HepG2 (cell line): Measurements from ENCODE around the gene MYH10. TPM values are rescaled to one million over a fixed set of nuclear protein-coding genes. Genes with fewer than 3 reads are reported as not detected.

Source experiments
- ATAC-seq: fragments of 200-7000 bp; cut with Tn5 transposase; 3 replicates; pipeline ENCODE4 v1.9.1; 2020; ENCODE audit warnings: mild to moderate bottlenecking, moderate library complexity
- BruUV-seq: library from RNA; stranded (reverse); fragments of 400-500 nt; replicated peaks from 2 replicates; lab custom pipeline; 2021; lab: Mats Ljungman, UMichigan
- CTCF ChIA-PET: fragments of 300-600 bp; formaldehyde crosslinking; extraction: SDS; loops from one replicate; lab custom pipeline; 2021; ENCODE audit warnings: low total read pairs, inconsistent platforms, low intra/inter-chr PET ratio; lab: Yijun Ruan, JAX
- POLR2A ChIA-PET: fragments of 350-600 bp; sonication (Branson Sonifier 250); formaldehyde crosslinking; loops from one replicate; lab custom pipeline; 2020; ENCODE audit warnings: antibody characterized with exemption, inconsistent platforms; lab: Yijun Ruan, JAX
- DNase-seq: peaks from one replicate; pipeline ENCODE4 v3.0.0-alpha.2; 2015; ENCODE audit warnings: low spot score
- FAIRE-seq: peaks from 3 replicates; lab custom pipeline; 2011; peaks lifted over from hg19 to GRCh38; lab: Jason Lieb, UNC
- H2AFZ ChIP-seq: one replicate; pipeline ENCODE4 v1.6.1; 2011; ENCODE audit warnings: low read length, inconsistent platforms
- H3K27ac ChIP-seq: fragments of 300-600 bp; 3 replicates; pipeline ENCODE4 v1.8.0; 2011; ENCODE audit warnings: mixed run types, mild to moderate bottlenecking, mixed read lengths, low read length, inconsistent platforms; ENCODE audit not compliant: insufficient read depth; ENCODE audit errors: extremely low read length
- H3K27me3 ChIP-seq, 2 experiments: fragments of 200-600 bp in 1 of 2; 2 replicates in 1 of 2; 3 replicates in 1 of 2; pipeline versions ENCODE4 v1.6.0 to v1.8.0; 2011; ENCODE audit warnings: low read length in 2 of 2, mild to moderate bottlenecking in 2 of 2, moderate library complexity in 2 of 2, inconsistent platforms in 1 of 2; ENCODE audit not compliant: insufficient read depth in 2 of 2, control insufficient read depth in 1 of 2
- H3K36me3 ChIP-seq, 2 experiments: fragments of 200-600 bp in 1 of 2; replicated peaks in 1 of 2; 2 replicates in 1 of 2; 3 replicates in 1 of 2; pipeline versions ENCODE4 v1.5.1 to v1.8.0; 2011; ENCODE audit warnings: low read length in 2 of 2, inconsistent platforms in 1 of 2; ENCODE audit not compliant: insufficient read depth in 2 of 2, control insufficient read depth in 1 of 2
- H3K4me1 ChIP-seq: 2 replicates; pipeline ENCODE4 v1.5.1; 2012; ENCODE audit warnings: low read length, inconsistent platforms; ENCODE audit not compliant: insufficient read depth
- H3K4me2 ChIP-seq: 2 replicates; pipeline ENCODE4 v1.6.0; 2011; ENCODE audit warnings: low read depth, low read length, inconsistent platforms
- H3K4me3 ChIP-seq, 3 experiments: fragments of 200-600 bp in 1 of 3; sonication (generic), shearing (Covaris generic) in 1 of 3; replicated peaks in 1 of 3; 2 replicates each; pipeline ENCODE4 v1.5.1; 2011 to 2016; ENCODE audit warnings: low read length in 3 of 3, inconsistent platforms in 2 of 3, low read depth in 2 of 3, mild to moderate bottlenecking in 2 of 3, control low read depth in 1 of 3, mixed read lengths in 1 of 3; ENCODE audit not compliant: insufficient read depth in 1 of 3
- H3K79me2 ChIP-seq: one replicate; pipeline ENCODE4 v1.6.1; 2011; ENCODE audit warnings: low read length, inconsistent platforms; ENCODE audit not compliant: insufficient read depth
- H3K9ac ChIP-seq: 2 replicates; pipeline ENCODE4 v1.6.0; 2011; ENCODE audit warnings: mild to moderate bottlenecking, low read depth, low read length, inconsistent platforms; ENCODE audit not compliant: insufficient read depth
- H3K9me3 ChIP-seq: 2 replicates; pipeline ENCODE4 v1.5.1; 2012; ENCODE audit warnings: mild to moderate bottlenecking, low read length
- H4K20me1 ChIP-seq: 2 replicates; pipeline ENCODE4 v1.6.0; 2011; ENCODE audit warnings: inconsistent platforms, mild to moderate bottlenecking, low read length, moderate library complexity; ENCODE audit not compliant: insufficient read depth
- AGO2 ChIP-seq: fragments of 200-400 bp; formaldehyde crosslinking; optimal IDR thresholded peaks from 2 replicates; pipeline ENCODE3; 2017; ENCODE audit warnings: mild to moderate bottlenecking, low read depth, low read length, moderate library complexity
- BORCS8-MEF2B ChIP-seq: sonication (generic); formaldehyde crosslinking; IDR thresholded peaks from 2 replicates; pipeline ENCODE4 v1.8.0; 2022; ENCODE audit warnings: mild to moderate bottlenecking, missing genetic modification reagents
- PHF20 ChIP-seq: sonication (generic); formaldehyde crosslinking; IDR thresholded peaks from 2 replicates; pipeline ENCODE4 v1.5.0; 2020; ENCODE audit warnings: mild to moderate bottlenecking, missing genetic modification reagents
- RNF2 ChIP-seq: fragments of 450-650 bp; conservative IDR thresholded peaks from 2 replicates; pipeline ENCODE4 v1.6.1; 2016; ENCODE audit warnings: low read depth
- TOPORS ChIP-seq: sonication (generic); formaldehyde crosslinking; IDR thresholded peaks from 2 replicates; pipeline ENCODE4 v1.8.0; 2023; ENCODE audit warnings: mild to moderate bottlenecking, missing genetic modification reagents
- ZNF143 ChIP-seq: sonication (generic); formaldehyde crosslinking; IDR thresholded peaks from 2 replicates; pipeline ENCODE4 v1.4.0; 2020; ENCODE audit warnings: missing genetic modification reagents
- ZNF337 ChIP-seq: sonication (generic); formaldehyde crosslinking; IDR thresholded peaks from 2 replicates; pipeline ENCODE4 v1.5.1; 2020; ENCODE audit warnings: missing genetic modification reagents, low read depth, mild to moderate bottlenecking, borderline replicate concordance
- ZNF33B ChIP-seq: sonication (generic); formaldehyde crosslinking; IDR thresholded peaks from 2 replicates; pipeline ENCODE4 v1.5.1; 2020; ENCODE audit warnings: mild to moderate bottlenecking, missing genetic modification reagents
- ZNF564 ChIP-seq: sonication (generic); formaldehyde crosslinking; IDR thresholded peaks from 2 replicates; pipeline ENCODE4 v1.8.1; 2023; ENCODE audit warnings: mild to moderate bottlenecking, missing genetic modification reagents
- ZNF577 ChIP-seq: sonication (generic); formaldehyde crosslinking; IDR thresholded peaks from 2 replicates; pipeline ENCODE4 v1.4.0; 2020; ENCODE audit warnings: mild to moderate bottlenecking, low read depth, missing genetic modification reagents, borderline replicate concordance
- ZNF7 ChIP-seq: IDR thresholded peaks from 2 replicates; pipeline ENCODE4 v1.6.1; 2016; ENCODE audit warnings: missing biosample characterization, missing genetic modification reagents
- WGBS: methylation state at CpG from one replicate; pipeline ENCODE4 v1.1.6; 2017; ENCODE audit warnings: low lambda C conversion rate; 5-methylcytosine and 5-hydroxymethylcytosine counted together
- in situ Hi-C: cut with HindIII; loops from 2 replicates; pipeline ENCODE4 v1.10.0; 2017; ENCODE audit warnings: low pct_unique_long_range_greater_than_20kb; ENCODE audit not compliant: extremely low pct_ligation_motif_present
- intact Hi-C: fragments of 100-400 bp; cut with micrococcal nuclease; formaldehyde crosslinking; loops from one replicate; pipeline ENCODE4 v1.10.0; 2022; ENCODE audit not compliant: unreplicated experiment
- polyA plus RNA-seq, 8 experiments: library from polyadenylated mRNA; depleted of rRNA in 3 of 8; stranded (reverse) in 7 of 8; unstranded in 1 of 8; fragments of >200 nt; fragmentation: Illumina TruSeq in 4 of 8; extraction: Trizol in 4 of 8; gene quantifications; 2 replicates each; pipeline versions ENCODE4 v1.2.1 to v1.2.3, GENCODE V29; 2011 to 2016; ENCODE audit warnings: low read depth in 4 of 8, missing spikeins in 1 of 8, mixed read lengths in 1 of 8; ENCODE audit not compliant: insufficient read depth in 1 of 8
- total RNA-seq, 5 experiments: library from RNA; depleted of rRNA; stranded (reverse); fragments of >200 nt; fragmentation: Illumina TruSeq; extraction: Trizol; gene quantifications; 2 replicates each; pipeline ENCODE4 v1.2.3, GENCODE V29; 2016; ENCODE audit warnings: low read depth in 1 of 5

The MYH10 gene
- total and polyA plus RNA-seq, 2 of the 13 experiments (the other 11 are each of a cell fraction or from before 2014, with no cell fraction given): 43.4 to 68.6 TPM

GRCh38 chr17:8487130-8487645 lies 143.3 kb downstream of the MYH10 start:
- POLR2A ChIA-PET: no interaction called here
- no TSS peak for BruUV-seq
- Histone ChIP-seq H3K4me3 (no peak overlapping the region), H2AFZ (no peak overlapping the region), H3K79me2 (no peaks in the 10 kb centered on the region), H4K20me1 (no peaks in the 10 kb centered on the region), H3K27ac (no peak overlapping the region)
- TF ChIP-seq ZNF564 (CRISPR knock-in tag) (no peak), PHF20 (no peak), TOPORS (CRISPR knock-in tag) (no peak), AGO2 (peak; percentile 55), ZNF577 (CRISPR knock-in tag) (no peak), RNF2 (no peak), ZNF143 (no peak), ZNF337 (no peak), BORCS8-MEF2B (no peak)
- TF ChIP-seq, all 625 proteins: peak for 1
- peaks cover 5% of the 10 kb centered on the region; the same call in 1 of the 2 replicates for H3K9me3 ChIP-seq
- ATAC-seq: no peak
- peaks cover 37 to 91% of the 10 kb centered on the region in 2 experiments for H3K36me3 ChIP-seq
- WGBS: 91% methylated on average over 15 of the region's 19 CpGs
- no peaks in the 10 kb centered on the region for H3K27me3 ChIP-seq
- peaks cover 9% of the 10 kb centered on the region; the same call in 1 of the 2 replicates for H3K4me1 ChIP-seq
- CTCF ChIA-PET: no interaction called here
- H3K4me2 ChIP-seq: no peak overlapping the region
- in situ Hi-C loops: no loop called here
- DNase-seq: no peak
- no peak for FAIRE-seq
- H3K9ac ChIP-seq: no peak overlapping the region
- intact Hi-C loops: no loop called here

DNA sequence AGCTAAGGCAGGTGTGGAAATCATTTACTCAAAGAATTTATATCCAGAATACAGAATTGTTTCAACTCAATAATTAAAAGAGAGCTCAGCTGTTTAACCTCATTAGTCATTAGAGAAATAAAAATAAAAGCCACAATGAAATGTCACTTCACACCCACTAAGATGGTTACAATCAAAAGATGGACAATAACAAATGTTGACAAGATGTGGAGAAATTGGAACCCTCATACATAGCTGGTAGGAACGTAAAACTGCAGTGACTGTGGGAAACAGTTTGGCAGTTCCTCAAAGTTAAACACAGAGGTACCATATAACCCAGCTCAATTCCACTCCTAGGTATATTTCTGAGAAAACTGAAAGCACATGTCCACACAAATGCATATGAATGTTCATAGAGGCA lies 145.0 kb downstream of the MYH10 start:
- TSS peak; percentile 37 for BruUV-seq
- Histone ChIP-seq H4K20me1 (no peaks in the 10 kb centered on the region), H3K27me3 (no peaks in the 10 kb centered on the region), H3K4me1 (no peaks in the 10 kb centered on the region), H3K27ac (no peak overlapping the region), H3K36me3 (peaks cover 41 to 91% of the 10 kb centered on the region in 2 experiments), H2AFZ (no peak overlapping the region), H3K9ac (no peak overlapping the region), H3K79me2 (no peaks in the 10 kb centered on the region), H3K4me3 (no peak overlapping the region), H3K4me2 (no peak overlapping the region), H3K9me3 (peaks cover 5% of the 10 kb centered on the region; the same call in 1 of the 2 replicates)
- ChIA-PET POLR2A (no interaction called here), CTCF (no interaction called here)
- no peak for TF ChIP-seq ZNF33B (CRISPR knock-in tag)
- 0 out of 2 replicates have a peak, but pooled peaks have one; percentile 49 for TF ChIP-seq ZNF7 (CRISPR knock-in tag)
- no peak for FAIRE-seq
- 100% methylated on average over 1 of the region's 1 CpG for WGBS
- ATAC-seq: no peak
- intact Hi-C loops: no loop called here
- in situ Hi-C loops: no loop called here
- no peak for DNase-seq
